Activated T-helper 1 cell treated with anti-CD3 and anti-CD28 coated beads, Interleukin-2, amount 50 U/mL, for 16 hours (primary cell): ENCODE data around the gene HSCB.
"Not testable (repeated sequence)": the region's sequence is repeated elsewhere in the genome, so short reads cannot be mapped to it uniquely, and the experiment has no call there.

Source experiments
- DNase-seq, 2 donors: peaks; one replicate each; pipeline ENCODE4 v3.0.0-alpha.2; 2020; ENCODE audit warnings: low read depth in 1 of 2, low spot score in 1 of 2

The HSCB gene

DNA sequence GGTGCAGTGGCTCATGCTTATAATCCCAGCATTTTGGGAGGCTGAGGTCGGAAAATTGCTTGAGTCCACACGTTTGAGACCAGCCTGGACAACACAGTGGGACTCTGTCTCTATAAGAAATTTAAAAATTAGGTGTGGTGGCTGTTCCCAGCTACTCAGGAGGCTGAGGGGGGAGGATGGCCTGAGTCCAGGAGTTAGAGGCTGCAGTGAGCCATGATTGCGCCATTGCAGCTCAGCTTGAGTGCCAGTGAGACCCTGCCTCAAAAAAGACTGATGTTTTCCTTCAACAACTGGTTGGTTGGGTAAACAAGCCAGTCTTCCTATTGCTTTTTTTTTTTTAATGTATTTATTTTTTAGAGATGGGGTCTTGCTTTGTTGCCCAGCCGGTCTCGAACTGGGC lies 49.3 kb downstream of the HSCB start:
- no peak for DNase-seq

DNA sequence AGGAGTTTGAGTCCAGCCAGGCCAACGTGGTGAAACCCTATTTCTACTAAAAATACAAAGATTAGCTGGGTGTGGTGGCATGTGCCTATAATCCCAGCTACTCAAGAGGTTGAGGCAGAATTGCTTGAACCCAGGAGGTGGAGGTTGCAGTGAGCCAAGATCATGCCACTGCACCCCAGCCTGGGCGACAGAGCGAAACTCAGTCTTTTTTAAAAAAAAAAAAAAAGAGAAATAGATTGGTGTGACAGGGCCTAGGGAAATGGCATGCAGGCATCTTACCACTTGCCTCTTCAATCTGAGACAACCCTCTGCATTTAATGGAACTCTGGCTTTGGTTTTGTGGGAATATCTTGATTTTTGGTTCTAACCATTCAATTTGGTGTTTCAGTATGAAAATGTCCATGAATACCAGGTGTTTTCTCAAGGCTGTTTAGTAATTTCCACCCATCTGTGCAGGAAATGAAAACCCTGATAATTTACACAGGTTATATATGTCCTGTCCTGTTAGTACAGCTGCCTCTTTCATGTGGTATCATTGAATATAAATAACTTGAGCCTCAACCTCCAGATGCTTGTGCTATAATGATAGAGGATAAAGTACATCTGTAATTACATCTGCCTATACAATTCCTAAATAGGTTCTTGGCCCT lies 50.1 kb downstream of the HSCB start:
- DNase-seq: no peak

DNA sequence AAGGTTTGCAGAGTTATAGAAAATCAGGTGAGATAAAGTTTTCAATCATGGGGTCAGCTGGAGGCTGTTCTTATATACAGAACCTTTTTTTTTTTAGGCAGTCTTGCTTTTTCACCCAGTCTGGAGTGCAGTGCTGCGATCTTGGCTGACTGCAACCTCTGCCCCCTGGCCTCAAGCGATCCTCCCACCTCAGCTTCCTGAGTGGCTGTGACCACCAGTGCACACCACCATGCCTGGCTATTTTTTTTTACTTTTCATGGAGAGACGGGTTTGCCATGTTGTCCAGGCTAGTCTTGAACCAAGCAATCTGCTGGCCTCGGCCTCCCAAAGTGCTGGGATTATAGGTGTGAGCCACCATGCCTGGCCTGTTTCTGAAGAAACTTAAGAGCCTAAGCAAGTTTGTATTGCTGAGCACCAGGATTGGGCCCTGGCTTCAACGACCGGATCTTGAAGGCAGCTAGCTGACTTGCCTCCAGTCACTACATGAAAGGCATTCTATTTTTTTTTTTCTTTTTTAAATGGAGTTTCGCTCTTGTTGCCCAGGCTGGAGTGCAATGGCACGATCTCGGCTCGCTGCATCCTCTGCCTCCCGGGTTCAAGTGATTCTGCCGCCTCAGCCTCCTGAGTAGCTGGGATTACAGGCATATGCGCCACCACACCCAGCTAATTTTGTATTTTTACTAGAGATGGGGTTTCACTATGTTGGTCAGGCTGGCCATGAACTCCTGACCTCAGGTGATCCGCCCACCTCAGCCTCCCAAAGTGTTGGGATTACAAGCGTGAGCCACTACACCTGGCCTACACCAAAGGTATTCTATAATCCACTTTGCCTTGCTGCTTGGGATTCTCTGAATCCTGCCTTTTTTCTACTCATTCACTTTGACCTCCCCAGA lies 50.9 kb downstream of the HSCB start:
- no peak for DNase-seq

DNA sequence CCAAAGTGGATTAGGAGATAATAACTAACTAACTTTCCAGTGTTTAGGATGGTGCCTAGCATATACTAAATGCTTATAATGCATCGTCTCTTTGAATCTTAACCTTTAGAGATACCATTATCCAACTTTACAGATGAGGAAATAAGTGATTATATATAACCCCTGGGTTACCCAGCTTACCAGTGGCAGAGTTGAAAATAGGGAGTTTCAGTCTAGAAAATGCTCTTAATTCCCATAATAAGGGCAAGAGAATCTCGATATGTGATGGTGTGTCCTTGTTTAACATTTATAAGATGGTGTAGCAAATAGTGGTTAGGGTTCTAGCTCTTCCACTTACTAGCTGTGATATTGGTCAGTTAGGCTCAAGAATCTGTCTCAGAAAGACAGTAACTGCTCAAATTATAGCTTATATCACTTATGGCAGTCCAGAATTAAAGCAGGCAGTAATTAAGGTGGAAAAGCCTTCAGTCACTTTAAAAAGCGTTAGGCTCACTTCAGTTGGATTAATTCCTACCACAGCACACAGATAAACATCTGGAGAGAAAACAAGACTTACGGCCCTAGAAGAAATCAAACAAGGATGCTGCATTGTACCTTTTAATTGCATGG lies 52.2 kb downstream of the HSCB start:
- DNase-seq: no peak

DNA sequence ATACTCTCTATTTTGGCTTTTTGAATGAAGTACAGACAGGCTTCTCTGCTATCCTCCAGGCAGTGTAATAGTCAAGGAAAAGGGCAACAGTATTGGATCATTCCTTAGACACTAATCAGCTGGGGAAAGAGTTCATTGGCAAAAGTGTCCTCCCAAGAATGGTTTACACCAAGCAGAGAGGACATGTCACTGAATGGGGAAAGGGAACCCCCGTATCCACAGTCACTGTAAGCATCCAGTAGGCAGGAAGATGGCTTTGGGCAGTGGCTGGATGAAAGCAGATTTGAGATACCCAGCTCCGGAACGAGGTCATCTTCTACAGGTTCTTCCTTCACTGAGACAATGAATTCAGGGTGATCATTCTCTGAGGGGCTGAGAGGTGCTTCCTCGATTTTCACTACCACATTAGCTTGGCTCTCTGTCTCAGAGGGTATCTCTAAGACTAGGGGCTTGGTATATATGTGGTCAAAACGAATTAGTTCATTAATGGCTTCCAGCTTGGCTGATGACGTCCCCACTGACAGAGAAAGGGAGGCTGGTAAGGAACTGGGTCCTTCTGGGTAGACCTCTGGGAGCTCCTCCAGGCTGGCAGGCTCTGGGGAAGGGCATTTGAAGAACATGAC lies 53.3 kb downstream of the HSCB start:
- no peak for DNase-seq

DNA sequence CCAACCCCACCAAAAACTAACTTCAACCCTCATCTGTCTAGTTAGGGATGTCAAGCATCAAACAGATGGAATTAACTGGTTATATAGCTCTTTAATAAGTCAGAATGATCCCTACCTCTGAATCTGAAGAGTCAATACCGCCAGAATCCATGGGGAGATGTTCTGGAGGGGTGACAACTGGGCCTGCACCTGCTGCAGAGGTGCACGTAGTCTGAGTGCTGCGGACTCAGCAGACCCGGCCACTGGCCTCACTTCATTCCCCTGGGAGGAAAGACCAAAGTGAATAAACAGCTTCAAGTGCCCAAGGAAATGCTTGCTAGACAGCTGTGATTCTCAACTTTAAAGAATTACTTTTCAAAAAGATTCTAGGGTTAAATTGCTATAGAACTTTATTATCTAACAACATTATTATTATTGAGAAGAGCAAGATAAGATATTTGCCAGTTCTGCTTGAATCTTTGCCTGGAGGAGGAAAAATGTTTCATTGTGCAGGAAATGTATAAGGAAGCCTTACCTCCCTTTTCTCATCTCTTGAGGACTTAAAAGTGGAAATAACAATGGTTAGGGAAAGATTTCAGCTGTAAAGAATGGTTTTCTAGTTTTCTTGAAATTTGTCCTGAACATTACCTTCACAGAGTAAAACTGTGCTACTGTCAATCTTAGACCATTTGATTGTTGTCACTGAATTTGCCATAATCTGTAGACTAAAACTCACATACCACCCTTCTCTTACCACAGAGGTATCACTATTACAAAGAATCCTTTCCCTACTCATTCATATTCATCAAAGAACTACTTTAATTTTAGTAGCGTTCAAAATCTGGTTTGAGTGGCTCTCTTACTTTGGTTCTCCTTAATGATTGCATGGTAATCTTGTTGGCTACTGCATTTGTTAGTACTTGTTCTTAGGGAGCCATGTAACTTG lies 54.4 kb downstream of the HSCB start:
- DNase-seq: no peak

DNA sequence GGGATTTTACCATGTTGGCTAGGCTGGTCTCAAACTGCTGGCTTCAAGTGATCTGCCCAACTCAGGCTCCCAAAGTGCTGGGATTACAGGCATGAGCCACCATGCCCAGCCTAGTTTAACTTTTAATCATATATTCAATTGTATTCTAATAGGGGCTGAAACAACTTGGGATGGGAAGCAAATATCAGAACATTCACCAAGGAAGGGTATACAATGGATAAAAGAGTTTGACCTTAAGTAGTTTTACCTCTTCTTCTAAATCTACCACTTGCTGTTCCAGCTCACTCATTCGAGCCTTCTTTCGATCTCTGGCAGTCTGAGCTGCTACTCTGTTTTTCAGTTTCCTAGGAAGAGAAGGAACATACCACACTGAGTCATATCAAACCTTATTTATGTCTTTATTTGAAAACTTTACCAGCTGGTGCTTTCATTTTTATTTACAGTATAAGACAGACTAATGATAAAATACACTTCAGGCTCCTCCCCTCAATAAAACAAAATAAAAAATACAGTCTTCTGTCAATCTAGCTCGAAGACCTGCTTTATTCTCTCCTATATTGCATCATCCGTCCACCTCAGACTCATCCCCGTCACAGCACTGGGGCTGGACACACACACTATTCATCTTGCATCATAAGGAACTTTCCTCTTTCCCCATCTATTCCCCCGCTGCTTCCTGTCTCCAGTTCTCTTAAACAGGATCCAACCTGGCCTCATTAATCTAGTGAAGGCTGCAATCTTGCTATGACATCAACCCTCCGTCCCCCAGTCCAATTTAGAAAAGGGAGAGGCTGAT lies 57.2 kb downstream of the HSCB start:
- DNase-seq: no peak

DNA sequence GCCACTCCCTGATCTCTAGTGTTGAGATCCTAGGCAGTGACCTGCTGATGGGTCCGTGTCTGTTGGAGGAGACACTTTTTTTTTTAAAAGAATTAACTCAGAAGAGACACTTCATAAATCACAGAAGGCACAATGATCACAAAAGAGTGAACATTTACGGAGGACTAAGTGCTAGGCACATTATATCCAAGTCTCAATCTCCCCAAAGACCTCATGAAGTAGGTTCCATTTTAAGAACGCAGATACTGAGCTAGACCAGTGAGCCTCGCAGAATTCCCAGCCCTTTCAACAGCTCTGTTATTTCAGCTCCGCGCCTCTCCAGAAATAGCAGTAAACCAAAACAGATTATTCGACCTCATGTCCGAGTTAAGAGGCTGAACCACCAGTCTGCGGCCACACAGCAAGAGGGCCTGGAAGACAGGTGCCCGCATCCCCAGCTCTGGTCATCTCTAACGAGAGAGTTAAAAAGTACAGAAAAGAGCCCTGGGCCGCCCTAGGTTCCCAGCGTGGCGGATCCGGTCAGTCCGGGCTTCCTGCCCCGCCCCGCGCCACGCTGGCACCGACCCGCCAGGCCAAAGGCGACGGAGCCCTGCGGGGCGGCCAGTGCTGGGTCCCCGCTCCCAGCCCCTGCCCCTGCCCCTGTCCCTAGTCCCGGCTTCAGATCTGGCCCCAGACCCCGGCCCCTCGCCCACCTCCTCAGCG lies 57.9 kb downstream of the HSCB start:
- DNase-seq: peak in 1 of 2 donors; percentile 24

DNA sequence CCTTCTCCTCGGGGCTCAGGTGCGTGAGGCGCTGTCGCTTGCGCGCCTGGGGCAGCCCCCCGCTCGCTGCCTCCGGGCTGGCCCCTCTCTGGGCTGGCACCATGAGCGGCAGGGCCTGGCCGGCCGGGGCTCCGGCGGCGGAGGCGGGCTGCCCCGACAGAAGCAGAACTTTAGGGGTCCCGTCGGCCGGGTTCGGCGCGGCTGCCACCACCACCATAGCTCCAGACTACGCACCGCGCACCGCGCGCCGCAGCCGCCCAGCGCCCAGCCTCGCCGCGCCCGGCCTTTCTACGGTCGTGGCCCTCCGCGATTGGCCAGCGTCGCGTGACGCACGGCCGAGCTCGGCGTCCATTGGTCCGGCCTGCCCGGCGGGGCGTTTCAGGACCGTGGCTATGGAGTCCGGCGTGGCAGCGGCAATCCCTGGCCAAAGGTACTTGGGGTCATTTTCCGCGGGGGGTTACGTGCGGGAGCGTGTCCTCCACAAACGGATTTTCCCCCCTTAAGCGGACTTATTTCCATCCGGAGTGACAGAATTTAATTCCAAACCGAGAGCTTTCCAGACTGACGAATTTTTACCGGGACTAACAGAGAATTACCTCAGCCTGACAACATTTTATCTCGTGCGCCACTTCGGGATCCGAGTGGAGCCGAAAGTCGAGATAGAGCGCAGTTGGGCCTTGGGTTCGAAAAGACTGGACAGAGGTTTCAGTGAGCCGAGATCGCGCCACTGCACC lies 58.6 kb downstream of the HSCB start, which contains the start of gene XBP1:
Gene XBP1, minus strand, starts transcription at position 262 of the 734 bp plus-strand sequence.
- peak; percentile 77 to 86 for DNase-seq

DNA sequence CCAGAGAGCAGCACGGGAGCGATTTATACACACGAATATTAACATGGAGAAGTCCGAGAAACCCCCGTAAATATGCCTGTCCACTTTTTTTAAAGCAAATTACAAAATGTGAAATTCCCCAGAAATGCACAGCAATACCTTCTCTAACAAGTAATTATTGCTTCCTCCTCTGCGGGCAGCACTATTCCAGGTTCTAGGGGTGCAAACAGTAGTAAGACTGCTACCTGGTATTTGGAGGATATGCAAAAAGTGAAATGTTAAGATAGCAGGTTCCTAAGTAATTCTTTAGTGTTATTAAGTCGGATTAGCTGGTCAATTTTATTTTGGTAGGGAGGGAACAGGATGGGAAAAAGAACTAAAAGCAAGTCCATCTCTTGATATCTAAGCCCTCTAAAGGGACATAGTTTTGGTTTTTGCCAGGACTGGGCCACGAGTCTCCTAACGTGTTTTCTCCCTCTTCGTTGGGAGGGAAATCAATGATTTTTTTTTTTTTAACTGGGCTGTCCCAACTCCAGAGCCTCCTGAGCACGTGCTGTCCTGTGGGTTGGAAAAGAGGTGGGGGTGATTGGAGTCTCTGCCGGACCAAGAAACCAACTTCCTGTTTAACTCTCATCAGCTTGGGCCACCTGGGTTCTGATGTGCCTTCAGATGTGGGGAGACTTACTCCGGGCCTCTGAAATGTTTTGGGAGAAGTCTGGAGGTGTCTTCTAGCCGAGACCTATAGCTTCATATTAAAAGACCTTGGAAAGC lies 60.2 kb downstream of the HSCB start:
- no peak for DNase-seq

DNA sequence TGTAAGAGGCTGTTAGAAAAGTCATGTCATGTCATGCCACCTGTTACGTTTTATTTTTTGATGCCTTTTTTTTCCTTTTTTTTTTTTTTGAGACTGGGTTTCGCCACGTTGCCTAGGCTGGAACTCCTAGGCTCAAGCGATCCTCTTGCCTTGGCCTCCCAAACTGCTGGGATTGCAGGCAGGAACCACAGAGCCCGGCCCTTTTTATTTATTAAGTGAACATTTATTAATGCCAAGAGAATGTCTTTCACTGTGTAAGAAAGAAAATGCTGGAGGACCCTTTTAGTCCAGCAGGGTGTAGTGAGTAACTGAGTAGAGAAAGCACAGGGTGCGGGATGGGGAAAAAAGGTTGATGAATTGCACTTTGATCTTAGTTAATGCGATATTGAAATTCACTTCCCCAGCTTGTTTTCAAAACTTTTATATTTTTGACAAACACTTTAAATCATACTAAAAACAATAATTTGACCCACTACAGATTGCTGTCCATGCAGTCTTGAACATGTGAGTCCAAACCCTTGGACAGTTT lies 60.8 kb downstream of the HSCB start:
- DNase-seq: no peak

DNA sequence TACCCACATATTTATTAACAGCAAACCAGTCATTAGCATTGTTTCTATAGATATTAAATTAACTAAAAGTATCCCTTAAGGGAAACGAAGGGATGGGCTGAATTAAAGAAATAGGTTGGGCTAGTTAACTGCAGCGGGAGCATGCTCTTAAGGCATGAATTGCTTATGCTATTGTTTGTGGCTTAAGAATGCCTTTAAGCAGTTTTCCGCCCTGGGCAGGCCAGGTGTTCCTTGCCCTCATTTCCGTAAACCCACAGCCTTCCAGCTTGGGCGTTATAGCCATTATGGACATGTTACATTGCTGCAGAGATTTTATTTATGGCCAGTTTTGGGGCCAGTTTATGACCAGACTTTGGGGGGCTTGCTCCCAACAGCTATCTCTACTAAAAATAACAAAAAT lies 63.6 kb downstream of the HSCB start:
- not testable (repeated sequence) for DNase-seq
